ENCODE results near the gene TAB2. TPM values are rescaled to one million over a fixed set of nuclear protein-coding genes. Genes with fewer than 3 reads are reported as not detected.

The TAB2 gene
- total RNA-seq, 1 donor from 2014 or later = 60.9 TPM

- H3K27me3 ChIP-seq (ENCODE audit: low read depth) = no peaks in the 10 kb centered on the region
- no peak for TF ChIP-seq CTCF (IDR thresholded peaks at IDR 0.05)
- peaks cover 71% of the 10 kb centered on the region for H3K4me1 ChIP-seq
- no peak for ATAC-seq
- intact Hi-C loops (cut with DNase I) = no loop called here
- H3K27ac ChIP-seq = no peak overlapping the region
- no peaks in the 10 kb centered on the region for H3K9me3 ChIP-seq
- H3K4me3 ChIP-seq = no peak overlapping the region
- no peaks in the 10 kb centered on the region for H3K36me3 ChIP-seq
- DNase-seq = no peak
These were observed 8.2 kb downstream of the TAB2 start for GRCh38 chr6:149325648-149326236.

GRCh38 chr6:149327638-149328037, 10.1 kb downstream of the TAB2 start:
- TF ChIP-seq CTCF (IDR thresholded peaks at IDR 0.05) = no peak
- no peak for ATAC-seq
- no peak for DNase-seq
- no peaks in the 10 kb centered on the region for H3K36me3 ChIP-seq
- peaks cover 69% of the 10 kb centered on the region for H3K4me1 ChIP-seq
- H3K27ac ChIP-seq = no peak overlapping the region
- intact Hi-C loops (cut with DNase I) = no loop called here
- no peaks in the 10 kb centered on the region for H3K27me3 ChIP-seq (ENCODE audit: low read depth)
- no peak overlapping the region for H3K4me3 ChIP-seq
- H3K9me3 ChIP-seq = no peaks in the 10 kb centered on the region

DNA sequence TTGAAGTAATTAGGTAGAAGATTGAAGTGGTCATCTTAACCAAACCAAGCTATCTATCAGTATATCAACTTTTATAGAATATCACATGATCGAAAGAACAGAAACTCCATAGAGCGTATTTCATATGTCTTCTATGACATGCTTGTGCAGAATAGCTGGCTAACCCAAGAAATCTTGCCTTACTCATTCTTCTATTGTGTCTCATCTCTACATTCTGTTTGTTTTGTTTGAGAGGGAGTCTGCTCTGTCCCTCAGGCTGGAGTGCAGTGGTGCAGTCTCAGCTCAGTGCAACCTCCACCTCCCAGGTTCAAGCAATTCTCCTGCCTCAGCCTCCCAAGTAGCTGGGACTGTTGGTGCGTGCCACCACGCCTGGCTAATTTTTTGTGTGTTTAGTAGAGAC, 10.6 kb downstream of the TAB2 start:
- Histone ChIP-seq H3K9me3 (no peaks in the 10 kb centered on the region), H3K4me1 (peaks cover 69% of the 10 kb centered on the region), H3K27me3 (ENCODE audit: low read depth) (no peaks in the 10 kb centered on the region), H3K36me3 (no peaks in the 10 kb centered on the region), H3K27ac (no peak overlapping the region), H3K4me3 (no peak overlapping the region)
- no peak for ATAC-seq
- intact Hi-C loops (cut with DNase I) = no loop called here
- TF ChIP-seq CTCF (IDR thresholded peaks at IDR 0.05) = no peak
- DNase-seq = no peak

GRCh38 chr6:149329529-149329928, 12.0 kb downstream of the TAB2 start:
- TF ChIP-seq CTCF (IDR thresholded peaks at IDR 0.05) = no peak
- DNase-seq (no peak), ATAC-seq (no peak)
- H3K9me3 ChIP-seq = no peaks in the 10 kb centered on the region
- peaks cover 67% of the 10 kb centered on the region for H3K4me1 ChIP-seq
- H3K4me3 ChIP-seq = no peak overlapping the region
- H3K36me3 ChIP-seq = no peaks in the 10 kb centered on the region
- no peak overlapping the region for H3K27ac ChIP-seq
- H3K27me3 ChIP-seq (ENCODE audit: low read depth) = no peaks in the 10 kb centered on the region
- intact Hi-C loops (cut with DNase I) = no loop called here

DNA sequence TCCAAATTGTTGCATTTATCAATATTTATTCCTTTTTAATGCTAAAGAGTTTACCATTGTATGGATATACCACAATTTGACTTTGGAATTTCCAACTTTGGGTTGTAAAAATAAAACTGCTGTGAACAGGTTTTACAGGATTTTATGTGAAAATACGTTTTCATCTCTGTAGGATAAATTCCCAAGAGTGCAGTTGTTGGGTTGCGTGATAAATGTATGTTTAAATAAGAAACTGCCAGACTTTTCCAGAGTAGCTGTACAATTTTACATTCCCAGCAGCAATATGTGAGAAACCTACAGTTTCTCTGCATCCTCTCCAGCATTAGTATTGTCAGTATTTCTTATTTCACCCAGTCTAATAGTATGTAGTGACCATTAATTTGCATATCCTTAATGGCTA, 12.6 kb downstream of the TAB2 start:
- no peak overlapping the region for H3K4me3 ChIP-seq
- H3K9me3 ChIP-seq = no peaks in the 10 kb centered on the region
- no peaks in the 10 kb centered on the region for H3K27me3 ChIP-seq (ENCODE audit: low read depth)
- ATAC-seq (no peak), DNase-seq (no peak)
- no peak for TF ChIP-seq CTCF (IDR thresholded peaks at IDR 0.05)
- peaks cover 68% of the 10 kb centered on the region for H3K4me1 ChIP-seq
- no peaks in the 10 kb centered on the region for H3K36me3 ChIP-seq
- H3K27ac ChIP-seq = no peak overlapping the region
- intact Hi-C loops (cut with DNase I) = no loop called here
